Breast epithelium (tissue), 4 donors: ENCODE data around the gene ARHGDIB. TPM values are rescaled to one million over a fixed set of nuclear protein-coding genes. Genes with fewer than 3 reads are reported as not detected.

Source experiments
- DNase-seq, 2 donors: peaks; one replicate each; pipeline ENCODE4 v3.0.0-alpha.2; 2019; ENCODE audit warnings: low spot score in 2 of 2
- H3K27ac ChIP-seq, 2 donors: fragments of 200-600 bp; sonication (generic) in 1 of 2; one replicate each; pipeline ENCODE4 v1.5.1; 2016 to 2019; ENCODE audit warnings: mild to moderate bottlenecking in 1 of 2
- H3K27me3 ChIP-seq, 2 donors: fragments of 200-600 bp; sonication (generic) in 1 of 2; one replicate each; pipeline versions ENCODE4 v1.5.1 to v1.6.0; 2017 to 2019; ENCODE audit warnings: control low read depth in 1 of 2, mild to moderate bottlenecking in 1 of 2
- H3K36me3 ChIP-seq: fragments of 200-600 bp; one replicate; pipeline ENCODE4 v1.5.1; 2019
- H3K4me1 ChIP-seq, 2 donors: fragments of 200-600 bp; sonication (generic); one replicate each; pipeline ENCODE4 v1.5.1; 2016 to 2019; ENCODE audit warnings: control low read depth in 1 of 2
- H3K4me3 ChIP-seq, 3 donors: fragments of 200-600 bp; sonication (generic); 1 replicate in 2 of 3; 2 replicates in 1 of 3; pipeline ENCODE4 v1.5.1; 2016 to 2019; ENCODE audit warnings: mild to moderate bottlenecking in 3 of 3, moderate library complexity in 2 of 3
- H3K9me3 ChIP-seq, 2 donors: fragments of 200-600 bp; sonication (generic) in 1 of 2; one replicate each; pipeline ENCODE4 v1.5.1; 2016 to 2019; ENCODE audit warnings: control low read depth in 1 of 2
- CTCF ChIP-seq, 3 donors: fragments of 450-650 bp; IDR thresholded peaks; one replicate each; pipeline ENCODE4 v1.5.1; 2016 to 2017; ENCODE audit warnings: antibody characterized with exemption in 3 of 3, mild to moderate bottlenecking in 3 of 3, moderate library complexity in 3 of 3
- POLR2A ChIP-seq: fragments of 450-650 bp; IDR thresholded peaks from one replicate; pipeline ENCODE4 v1.6.1; 2016; ENCODE audit warnings: antibody characterized with exemption, mild to moderate bottlenecking, moderate library complexity
- POLR2AphosphoS5 ChIP-seq, 3 donors: sonication (generic); formaldehyde crosslinking; IDR thresholded peaks; one replicate each; pipeline ENCODE4 v1.6.1; 2017; ENCODE audit warnings: antibody characterized with exemption in 3 of 3
- intact Hi-C: fragments of 100-400 bp; cut with DNase I; formaldehyde crosslinking; loops from one replicate; pipeline ENCODE4 v1.15.1; 2023; ENCODE audit warnings: low total_unique reads
- total RNA-seq, 3 donors: library from RNA; depleted of rRNA; stranded (reverse); fragments of >200 nt; gene quantifications; one replicate each; pipeline ENCODE4 v1.1.0, GENCODE V29; 2016

ARHGDIB gene
- total RNA-seq, 3 donors from 2014 or later = 159 to 222 (median 168) TPM

- DNase-seq = no peak
- no peak overlapping the region for H3K4me3 ChIP-seq
- no peaks in the 10 kb centered on the region for H3K27me3 ChIP-seq
- peak overlapping the region in 1 of 2 donors; percentile 10 for H3K27ac ChIP-seq
- H3K4me1 ChIP-seq = no peaks in the 10 kb centered on the region
- TF ChIP-seq POLR2AphosphoS5 (IDR thresholded peaks at IDR 0.05) (no peak), POLR2A (no peak), CTCF (IDR thresholded peaks at IDR 0.05) (no peak)
- intact Hi-C loops = no loop called here
- H3K36me3 ChIP-seq = no peaks in the 10 kb centered on the region
- H3K9me3 ChIP-seq = no peaks in the 10 kb centered on the region
These were observed 19.0 kb downstream of the ARHGDIB start for GRCh38 chr12:14942196-14942931.

GRCh38 chr12:14941369-14941768 lies 20.0 kb downstream of the ARHGDIB start:
- Histone ChIP-seq H3K36me3 (no peaks in the 10 kb centered on the region), H3K4me3 (no peak overlapping the region), H3K9me3 (no peaks in the 10 kb centered on the region), H3K27ac (no peak overlapping the region), H3K27me3 (no peaks in the 10 kb centered on the region), H3K4me1 (no peaks in the 10 kb centered on the region)
- no peak for DNase-seq
- TF ChIP-seq POLR2A (no peak), CTCF (IDR thresholded peaks at IDR 0.05) (no peak), POLR2AphosphoS5 (IDR thresholded peaks at IDR 0.05) (no peak)
- intact Hi-C loops = no loop called here

- Histone ChIP-seq H3K4me3 (no peak within 1 kb of the TSS), H3K4me1 (no peaks in the 10 kb centered on the region), H3K36me3 (no peaks in the 10 kb centered on the region), H3K27me3 (no peaks in the 10 kb centered on the region), H3K27ac (no peak within 1 kb of the TSS), H3K9me3 (no peaks in the 10 kb centered on the region)
- no peak for DNase-seq
- TF ChIP-seq CTCF (IDR thresholded peaks at IDR 0.05) (no peak), POLR2AphosphoS5 (IDR thresholded peaks at IDR 0.05) (no peak), POLR2A (no peak)
- intact Hi-C loops = no loop called here
These were observed 23.1 kb downstream of the ARHGDIB start, which contains the start of gene ERP27 for GRCh38 chr12:14938301-14938700. Gene ERP27 (minus strand): TSS chr12:14938537. CDS start chr12:14938508, 29 bp downstream.

GRCh38 chr12:14937689-14938088 lies 23.7 kb downstream of the ARHGDIB start:
- Histone ChIP-seq H3K9me3 (no peaks in the 10 kb centered on the region), H3K36me3 (no peaks in the 10 kb centered on the region), H3K27me3 (no peaks in the 10 kb centered on the region), H3K4me1 (no peaks in the 10 kb centered on the region), H3K27ac (no peak overlapping the region), H3K4me3 (no peak overlapping the region)
- intact Hi-C loops = no loop called here
- TF ChIP-seq POLR2A = no peak
- no peak for TF ChIP-seq CTCF (IDR thresholded peaks at IDR 0.05)
- TF ChIP-seq POLR2AphosphoS5 (IDR thresholded peaks at IDR 0.05) = no peak
- no peak for DNase-seq

GRCh38 chr12:14937014-14937413 lies 24.4 kb downstream of the ARHGDIB start:
- Histone ChIP-seq H3K4me3 (no peak overlapping the region), H3K9me3 (no peaks in the 10 kb centered on the region), H3K27me3 (no peaks in the 10 kb centered on the region), H3K27ac (no peak overlapping the region), H3K36me3 (no peaks in the 10 kb centered on the region), H3K4me1 (no peaks in the 10 kb centered on the region)
- intact Hi-C loops = no loop called here
- TF ChIP-seq POLR2AphosphoS5 (IDR thresholded peaks at IDR 0.05) (no peak), CTCF (IDR thresholded peaks at IDR 0.05) (no peak), POLR2A (no peak)
- no peak for DNase-seq
